Measurements from ENCODE around the gene FAM20C. TPM values are rescaled to one million over a fixed set of nuclear protein-coding genes. Genes with fewer than 3 reads are reported as not detected.
A peak's percentile ranks its signal among the peaks of the same experiment; 100 is the strongest.

The FAM20C gene
- total RNA-seq, 2 donors from 2014 or later: 37.8 to 62.0 TPM

- Histone ChIP-seq H3K27me3 (replicated peaks; ENCODE audit: insufficient read depth) (no peaks in the 10 kb centered on the region), H3K4me3 (no peak overlapping the region), H3K27ac (no peak overlapping the region), H3K9me3 (no peaks in the 10 kb centered on the region), H3K36me3 (peaks cover 0 to 7% of the 10 kb centered on the region in 2 donors), H3K4me1 (replicated peaks) (no peaks in the 10 kb centered on the region)
- no peak for TF ChIP-seq POLR2A (IDR thresholded peaks at IDR 0.05)
- TF ChIP-seq POLR2AphosphoS5 (IDR thresholded peaks at IDR 0.05): no peak
- TF ChIP-seq CTCF (IDR thresholded peaks at IDR 0.05): no peak
- intact Hi-C loops (cut with DNase I): no loop called here
- DNase-seq (ENCODE audit: low spot score): no peak
- WGBS: 93% methylated on average over 21 of the region's 22 CpGs
These were observed 5.3 kb downstream of the FAM20C start for GRCh38 chr7:197413-198335.

GRCh38 chr7:199483-200249 lies 7.3 kb downstream of the FAM20C start:
- no peak overlapping the region for H3K4me3 ChIP-seq
- TF ChIP-seq CTCF (IDR thresholded peaks at IDR 0.05): no peak
- TF ChIP-seq POLR2A (IDR thresholded peaks at IDR 0.05): no peak
- TF ChIP-seq POLR2AphosphoS5 (IDR thresholded peaks at IDR 0.05): no peak
- no peak overlapping the region for H3K27ac ChIP-seq
- intact Hi-C loops (cut with DNase I): no loop called here
- H3K9me3 ChIP-seq: no peaks in the 10 kb centered on the region
- H3K36me3 ChIP-seq: peaks cover 0 to 7% of the 10 kb centered on the region in 2 donors
- no peaks in the 10 kb centered on the region for H3K4me1 ChIP-seq (replicated peaks)
- H3K27me3 ChIP-seq (replicated peaks; ENCODE audit: insufficient read depth): no peaks in the 10 kb centered on the region
- no peak for DNase-seq (ENCODE audit: low spot score)
- 78% methylated on average over 17 of the region's 17 CpGs for whole genome bisulfite sequencing

GRCh38 chr7:200290-200689 lies 7.9 kb downstream of the FAM20C start:
- Histone ChIP-seq H3K27ac (no peak overlapping the region), H3K36me3 (peaks cover 0 to 7% of the 10 kb centered on the region in 2 donors), H3K9me3 (no peaks in the 10 kb centered on the region), H3K27me3 (replicated peaks; ENCODE audit: insufficient read depth) (no peaks in the 10 kb centered on the region), H3K4me3 (no peak overlapping the region), H3K4me1 (replicated peaks) (no peaks in the 10 kb centered on the region)
- no peak for DNase-seq (ENCODE audit: low spot score)
- 84% methylated on average over 11 of the region's 11 CpGs for WGBS
- TF ChIP-seq CTCF (IDR thresholded peaks at IDR 0.05) (no peak), POLR2AphosphoS5 (IDR thresholded peaks at IDR 0.05) (no peak), POLR2A (IDR thresholded peaks at IDR 0.05) (no peak)
- intact Hi-C loops (cut with DNase I): no loop called here

GRCh38 chr7:200704-201103 lies 8.3 kb downstream of the FAM20C start:
- H3K27me3 ChIP-seq (replicated peaks; ENCODE audit: insufficient read depth): no peaks in the 10 kb centered on the region
- no peak overlapping the region for H3K4me3 ChIP-seq
- no peaks in the 10 kb centered on the region for H3K9me3 ChIP-seq
- no peak overlapping the region for H3K27ac ChIP-seq
- H3K4me1 ChIP-seq (replicated peaks): no peaks in the 10 kb centered on the region
- 93% methylated on average over 10 of the region's 10 CpGs for WGBS
- no peak for DNase-seq (ENCODE audit: low spot score)
- intact Hi-C loops (cut with DNase I): no loop called here
- TF ChIP-seq POLR2AphosphoS5 (IDR thresholded peaks at IDR 0.05) (no peak), CTCF (IDR thresholded peaks at IDR 0.05) (peak in 1 of 4 experiments; percentile 12)
- peaks cover 0 to 7% of the 10 kb centered on the region in 2 donors for H3K36me3 ChIP-seq

Data from prostate gland (tissue), 2 donors.